RPMI8226 (cell line): Measurements from ENCODE around the gene PBXIP1.
"Not testable (repeated sequence)": the region's sequence is repeated elsewhere in the genome, so short reads cannot be mapped to it uniquely, and the experiment has no call there.

Source experiments
- DNase-seq: peaks from one replicate; pipeline ENCODE4 v3.0.0-alpha.2; 2015

PBXIP1 gene

GRCh38 chr1:154994591-154994990, 38.7 kb upstream of the PBXIP1 start:
- no peak for DNase-seq

- no peak for DNase-seq
Measured at GRCh38 chr1:154994269-154994587, 38.3 kb upstream of the PBXIP1 start.

- no peak for DNase-seq
Measured at GRCh38 chr1:154993572-154994268, 37.8 kb upstream of the PBXIP1 start, which contains the start of gene LENEP. TSS of gene LENEP (plus strand) at chr1:154993586. CDS start at chr1:154993608, 22 bp downstream.

- DNase-seq, result peak; percentile 58
Measured at GRCh38 chr1:154992721-154993571, 37.0 kb upstream of the PBXIP1 start.

- DNase-seq, result no peak
Measured at GRCh38 chr1:154990276-154990675, 34.4 kb upstream of the PBXIP1 start.

GRCh38 chr1:154989195-154989860, 33.4 kb upstream of the PBXIP1 start:
- DNase-seq, result no peak

GRCh38 chr1:154988058-154988954, 32.4 kb upstream of the PBXIP1 start:
- no peak for DNase-seq

GRCh38 chr1:154987326-154987725, 31.4 kb upstream of the PBXIP1 start:
- no peak for DNase-seq

GRCh38 chr1:154986736-154987135, 30.8 kb upstream of the PBXIP1 start:
- DNase-seq, result not testable (repeated sequence)

- peak; percentile 46 for DNase-seq
Measured at GRCh38 chr1:154983776-154984466, 28.0 kb upstream of the PBXIP1 start.

- peak; percentile 100 for DNase-seq
Measured at GRCh38 chr1:154982897-154983648, 27.2 kb upstream of the PBXIP1 start, which contains the start of gene FLAD1. TSS of gene FLAD1 (plus strand) at chr1:154983344. CDS start at chr1:154983695, 351 bp downstream.

GRCh38 chr1:154982341-154982740, 26.4 kb upstream of the PBXIP1 start:
- no peak for DNase-seq

- DNase-seq, result no peak
Measured at GRCh38 chr1:154978360-154978759, 22.5 kb upstream of the PBXIP1 start.

GRCh38 chr1:154977762-154978161, 21.9 kb upstream of the PBXIP1 start:
- not testable (repeated sequence) for DNase-seq

GRCh38 chr1:154975409-154976059, 19.6 kb upstream of the PBXIP1 start:
- DNase-seq, result peak; percentile 83

GRCh38 chr1:154974808-154975408, 19.0 kb upstream of the PBXIP1 start:
- peak; percentile 99 for DNase-seq

GRCh38 chr1:154974102-154974807, 18.4 kb upstream of the PBXIP1 start, which contains the start of gene CKS1B:
TSS of gene CKS1B (plus strand) at chr1:154974681. CDS start at chr1:154974746, 65 bp downstream.
- peak; percentile 100 for DNase-seq

- DNase-seq, result peak; percentile 99
Measured at GRCh38 chr1:154973344-154974101, 17.6 kb upstream of the PBXIP1 start.
